HepG2 (cell line): ENCODE measurements around the gene UST. TPM values are rescaled to one million over a fixed set of nuclear protein-coding genes. Genes with fewer than 3 reads are reported as not detected.

Experiments
- ATAC-seq: fragments of 200-7000 bp; cut with Tn5 transposase; 3 replicates; pipeline ENCODE4 v1.9.1; 2020; ENCODE audit warnings: mild to moderate bottlenecking, moderate library complexity
- BruUV-seq: library from RNA; stranded (reverse); fragments of 400-500 nt; replicated peaks from 2 replicates; lab custom pipeline; 2021; lab: Mats Ljungman, UMichigan
- CTCF ChIA-PET: fragments of 300-600 bp; formaldehyde crosslinking; extraction: SDS; loops from one replicate; lab custom pipeline; 2021; ENCODE audit warnings: low total read pairs, inconsistent platforms, low intra/inter-chr PET ratio; lab: Yijun Ruan, JAX
- POLR2A ChIA-PET: fragments of 350-600 bp; sonication (Branson Sonifier 250); formaldehyde crosslinking; loops from one replicate; lab custom pipeline; 2020; ENCODE audit warnings: antibody characterized with exemption, inconsistent platforms; lab: Yijun Ruan, JAX
- DNase-seq: peaks from one replicate; pipeline ENCODE4 v3.0.0-alpha.2; 2015; ENCODE audit warnings: low spot score
- FAIRE-seq: peaks from 3 replicates; lab custom pipeline; 2011; peaks lifted over from hg19 to GRCh38; lab: Jason Lieb, UNC
- H2AFZ ChIP-seq: one replicate; pipeline ENCODE4 v1.6.1; 2011; ENCODE audit warnings: low read length, inconsistent platforms
- H3K27ac ChIP-seq: fragments of 300-600 bp; 3 replicates; pipeline ENCODE4 v1.8.0; 2011; ENCODE audit warnings: mixed run types, mild to moderate bottlenecking, mixed read lengths, low read length, inconsistent platforms; ENCODE audit not compliant: insufficient read depth; ENCODE audit errors: extremely low read length
- H3K27me3 ChIP-seq, 2 experiments: fragments of 200-600 bp in 1 of 2; 2 replicates in 1 of 2; 3 replicates in 1 of 2; pipeline versions ENCODE4 v1.6.0 to v1.8.0; 2011; ENCODE audit warnings: low read length in 2 of 2, mild to moderate bottlenecking in 2 of 2, moderate library complexity in 2 of 2, inconsistent platforms in 1 of 2; ENCODE audit not compliant: insufficient read depth in 2 of 2, control insufficient read depth in 1 of 2
- H3K36me3 ChIP-seq, 2 experiments: fragments of 200-600 bp in 1 of 2; replicated peaks in 1 of 2; 2 replicates in 1 of 2; 3 replicates in 1 of 2; pipeline versions ENCODE4 v1.5.1 to v1.8.0; 2011; ENCODE audit warnings: low read length in 2 of 2, inconsistent platforms in 1 of 2; ENCODE audit not compliant: insufficient read depth in 2 of 2, control insufficient read depth in 1 of 2
- H3K4me1 ChIP-seq: 2 replicates; pipeline ENCODE4 v1.5.1; 2012; ENCODE audit warnings: low read length, inconsistent platforms; ENCODE audit not compliant: insufficient read depth
- H3K4me2 ChIP-seq: 2 replicates; pipeline ENCODE4 v1.6.0; 2011; ENCODE audit warnings: low read depth, low read length, inconsistent platforms
- H3K4me3 ChIP-seq, 3 experiments: fragments of 200-600 bp in 1 of 3; sonication (generic), shearing (Covaris generic) in 1 of 3; replicated peaks in 1 of 3; 2 replicates each; pipeline ENCODE4 v1.5.1; 2011 to 2016; ENCODE audit warnings: low read length in 3 of 3, inconsistent platforms in 2 of 3, low read depth in 2 of 3, mild to moderate bottlenecking in 2 of 3, control low read depth in 1 of 3, mixed read lengths in 1 of 3; ENCODE audit not compliant: insufficient read depth in 1 of 3
- H3K79me2 ChIP-seq: one replicate; pipeline ENCODE4 v1.6.1; 2011; ENCODE audit warnings: low read length, inconsistent platforms; ENCODE audit not compliant: insufficient read depth
- H3K9ac ChIP-seq: 2 replicates; pipeline ENCODE4 v1.6.0; 2011; ENCODE audit warnings: mild to moderate bottlenecking, low read depth, low read length, inconsistent platforms; ENCODE audit not compliant: insufficient read depth
- H3K9me3 ChIP-seq: 2 replicates; pipeline ENCODE4 v1.5.1; 2012; ENCODE audit warnings: mild to moderate bottlenecking, low read length
- H4K20me1 ChIP-seq: 2 replicates; pipeline ENCODE4 v1.6.0; 2011; ENCODE audit warnings: inconsistent platforms, mild to moderate bottlenecking, low read length, moderate library complexity; ENCODE audit not compliant: insufficient read depth
- CHD4 ChIP-seq: fragments of 200-600 bp; sonication (generic); IDR thresholded peaks from 2 replicates; pipeline ENCODE4 v1.7.0; 2017; ENCODE audit warnings: mild to moderate bottlenecking, low read length, borderline replicate concordance
- MBNL3 ChIP-seq: fragments of 250-450 bp; sonication (Bioruptor Pico); conservative IDR thresholded peaks from 2 replicates; pipeline ENCODE4 v1.8.0; 2022; ENCODE audit warnings: mild to moderate bottlenecking, inconsistent platforms
- PAX8 ChIP-seq: sonication (generic); formaldehyde crosslinking; IDR thresholded peaks from 2 replicates; pipeline ENCODE4 v1.8.0; 2022; ENCODE audit warnings: mild to moderate bottlenecking, missing genetic modification reagents, borderline replicate concordance
- SP5 ChIP-seq: IDR thresholded peaks from 2 replicates; pipeline ENCODE4 v1.6.1; 2016; ENCODE audit warnings: low read depth, borderline replicate concordance
- TEAD2 ChIP-seq: sonication (generic); formaldehyde crosslinking; IDR thresholded peaks from 2 replicates; pipeline ENCODE4 v1.9.0; 2021; ENCODE audit warnings: missing genetic modification reagents
- ZNF264 ChIP-seq: sonication (generic); formaldehyde crosslinking; IDR thresholded peaks from 2 replicates; pipeline ENCODE4 v1.4.0; 2020; ENCODE audit warnings: missing genetic modification reagents
- ZNF567 ChIP-seq: sonication (generic); formaldehyde crosslinking; IDR thresholded peaks from 2 replicates; pipeline ENCODE4 v1.8.1; 2023; ENCODE audit warnings: mild to moderate bottlenecking, missing genetic modification reagents, borderline replicate concordance
- ZNF672 ChIP-seq: sonication (generic); formaldehyde crosslinking; IDR thresholded peaks from 2 replicates; pipeline ENCODE4 v1.8.1; 2022; ENCODE audit warnings: missing genetic modification reagents
- ZNF775 ChIP-seq: sonication (generic); formaldehyde crosslinking; IDR thresholded peaks from 2 replicates; pipeline ENCODE4 v1.4.0; 2020; ENCODE audit warnings: missing genetic modification reagents, mild to moderate bottlenecking, moderate library complexity, borderline replicate concordance
- WGBS: methylation state at CpG from one replicate; pipeline ENCODE4 v1.1.6; 2017; ENCODE audit warnings: low lambda C conversion rate; 5-methylcytosine and 5-hydroxymethylcytosine counted together
- in situ Hi-C: cut with HindIII; loops from 2 replicates; pipeline ENCODE4 v1.10.0; 2017; ENCODE audit warnings: low pct_unique_long_range_greater_than_20kb; ENCODE audit not compliant: extremely low pct_ligation_motif_present
- intact Hi-C: fragments of 100-400 bp; cut with micrococcal nuclease; formaldehyde crosslinking; loops from one replicate; pipeline ENCODE4 v1.10.0; 2022; ENCODE audit not compliant: unreplicated experiment
- polyA plus RNA-seq, 8 experiments: library from polyadenylated mRNA; depleted of rRNA in 3 of 8; stranded (reverse) in 7 of 8; unstranded in 1 of 8; fragments of >200 nt; fragmentation: Illumina TruSeq in 4 of 8; extraction: Trizol in 4 of 8; gene quantifications; 2 replicates each; pipeline versions ENCODE4 v1.2.1 to v1.2.3, GENCODE V29; 2011 to 2016; ENCODE audit warnings: low read depth in 4 of 8, missing spikeins in 1 of 8, mixed read lengths in 1 of 8; ENCODE audit not compliant: insufficient read depth in 1 of 8
- total RNA-seq, 5 experiments: library from RNA; depleted of rRNA; stranded (reverse); fragments of >200 nt; fragmentation: Illumina TruSeq; extraction: Trizol; gene quantifications; 2 replicates each; pipeline ENCODE4 v1.2.3, GENCODE V29; 2016; ENCODE audit warnings: low read depth in 1 of 5
- TF ChIP-seq, protein P1 (sequence below): sonication (generic); formaldehyde crosslinking; IDR thresholded peaks from 2 replicates; pipeline ENCODE4 v1.5.1; 2020; ENCODE audit warnings: missing genetic modification reagents, mild to moderate bottlenecking, borderline replicate concordance
- TF ChIP-seq, protein P2 (sequence below): sonication (generic); formaldehyde crosslinking; IDR thresholded peaks from 2 replicates; pipeline ENCODE4 v1.4.0; 2020; ENCODE audit warnings: missing genetic modification reagents
- TF ChIP-seq, protein P3 (sequence below): sonication (generic); formaldehyde crosslinking; IDR thresholded peaks from 2 replicates; pipeline ENCODE4 v1.4.0; 2020; ENCODE audit warnings: mild to moderate bottlenecking, missing genetic modification reagents
- TF ChIP-seq, protein P4 (sequence below): sonication (generic); formaldehyde crosslinking; IDR thresholded peaks from 2 replicates; pipeline ENCODE4 v1.4.0; 2020; ENCODE audit warnings: missing genetic modification reagents
- TF ChIP-seq, protein P5 (sequence below), 2 experiments: sonication (generic) in 1 of 2; formaldehyde crosslinking in 1 of 2; IDR thresholded peaks; 2 replicates each; pipeline versions ENCODE4 v1.4.0 to v1.6.1; 2018 to 2020; ENCODE audit warnings: missing genetic modification reagents in 2 of 2, borderline replicate concordance in 1 of 2, low read depth in 1 of 2, mild to moderate bottlenecking in 1 of 2, missing biosample characterization in 1 of 2

UST gene
- total and polyA plus RNA-seq, 2 of the 13 experiments (the other 11 are each of a cell fraction or from before 2014, with no cell fraction given) = 0.27 TPM; not detected in 1

DNA sequence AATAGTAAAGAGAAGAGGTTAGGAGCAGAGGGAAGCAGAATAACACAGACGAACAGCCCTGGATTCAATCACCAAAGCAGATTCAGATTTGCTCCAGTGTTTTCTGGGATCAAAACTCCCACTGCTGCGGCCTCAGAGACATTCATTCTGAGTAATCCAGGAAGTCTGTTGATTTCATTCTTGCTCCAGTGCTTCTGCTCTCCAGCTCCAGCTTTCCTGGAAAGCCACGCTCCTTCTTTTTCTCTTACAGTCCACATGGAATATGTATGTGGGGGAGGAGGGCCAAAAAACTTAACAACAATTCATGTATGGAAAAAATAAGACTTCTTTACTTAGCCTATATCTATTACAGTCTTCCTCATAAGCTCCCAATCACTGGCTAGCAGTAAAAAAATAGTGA lies 26.4 kb upstream of the UST start:
- FAIRE-seq = no peak
- H3K4me3 ChIP-seq = no peak overlapping the region
- no peak overlapping the region for H3K4me2 ChIP-seq
- no peaks in the 10 kb centered on the region for H3K4me1 ChIP-seq
- in situ Hi-C loops (no loop called here), intact Hi-C loops (no loop called here)
- no peak overlapping the region for H3K27ac ChIP-seq
- no peaks in the 10 kb centered on the region for H3K36me3 ChIP-seq
- no peaks in the 10 kb centered on the region for H4K20me1 ChIP-seq
- no peak for DNase-seq
- peaks cover 0 to 3% of the 10 kb centered on the region in 2 experiments; a peak in 2 of 5 replicates for H3K27me3 ChIP-seq
- BruUV-seq = no TSS peak
- H3K79me2 ChIP-seq = no peaks in the 10 kb centered on the region
- H3K9ac ChIP-seq = no peak overlapping the region
- ChIA-PET CTCF (no interaction called here), POLR2A (no interaction called here)
- WGBS = 2% methylated on average over 3 of the region's 3 CpGs
- no peaks in the 10 kb centered on the region for H3K9me3 ChIP-seq
- no peak for ATAC-seq
- H2AFZ ChIP-seq = no peak overlapping the region
- no peak for TF ChIP-seq ZNF567 (CRISPR knock-in tag)
- no peak for TF ChIP-seq TEAD2 (CRISPR knock-in tag)
- no peak for TF ChIP-seq ZNF775
- no peak for TF ChIP-seq ZNF672 (CRISPR knock-in tag)
- no peak for TF ChIP-seq MBNL3 (CRISPR knock-in tag)
- TF ChIP-seq SP5 = no peak
- TF ChIP-seq, protein P1, sequence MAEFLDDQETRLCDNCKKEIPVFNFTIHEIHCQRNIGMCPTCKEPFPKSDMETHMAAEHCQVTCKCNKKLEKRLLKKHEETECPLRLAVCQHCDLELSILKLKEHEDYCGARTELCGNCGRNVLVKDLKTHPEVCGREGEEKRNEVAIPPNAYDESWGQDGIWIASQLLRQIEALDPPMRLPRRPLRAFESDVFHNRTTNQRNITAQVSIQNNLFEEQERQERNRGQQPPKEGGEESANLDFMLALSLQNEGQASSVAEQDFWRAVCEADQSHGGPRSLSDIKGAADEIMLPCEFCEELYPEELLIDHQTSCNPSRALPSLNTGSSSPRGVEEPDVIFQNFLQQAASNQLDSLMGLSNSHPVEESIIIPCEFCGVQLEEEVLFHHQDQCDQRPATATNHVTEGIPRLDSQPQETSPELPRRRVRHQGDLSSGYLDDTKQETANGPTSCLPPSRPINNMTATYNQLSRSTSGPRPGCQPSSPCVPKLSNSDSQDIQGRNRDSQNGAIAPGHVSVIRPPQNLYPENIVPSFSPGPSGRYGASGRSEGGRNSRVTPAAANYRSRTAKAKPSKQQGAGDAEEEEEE = no peak
- TF ChIP-seq, protein P2, sequence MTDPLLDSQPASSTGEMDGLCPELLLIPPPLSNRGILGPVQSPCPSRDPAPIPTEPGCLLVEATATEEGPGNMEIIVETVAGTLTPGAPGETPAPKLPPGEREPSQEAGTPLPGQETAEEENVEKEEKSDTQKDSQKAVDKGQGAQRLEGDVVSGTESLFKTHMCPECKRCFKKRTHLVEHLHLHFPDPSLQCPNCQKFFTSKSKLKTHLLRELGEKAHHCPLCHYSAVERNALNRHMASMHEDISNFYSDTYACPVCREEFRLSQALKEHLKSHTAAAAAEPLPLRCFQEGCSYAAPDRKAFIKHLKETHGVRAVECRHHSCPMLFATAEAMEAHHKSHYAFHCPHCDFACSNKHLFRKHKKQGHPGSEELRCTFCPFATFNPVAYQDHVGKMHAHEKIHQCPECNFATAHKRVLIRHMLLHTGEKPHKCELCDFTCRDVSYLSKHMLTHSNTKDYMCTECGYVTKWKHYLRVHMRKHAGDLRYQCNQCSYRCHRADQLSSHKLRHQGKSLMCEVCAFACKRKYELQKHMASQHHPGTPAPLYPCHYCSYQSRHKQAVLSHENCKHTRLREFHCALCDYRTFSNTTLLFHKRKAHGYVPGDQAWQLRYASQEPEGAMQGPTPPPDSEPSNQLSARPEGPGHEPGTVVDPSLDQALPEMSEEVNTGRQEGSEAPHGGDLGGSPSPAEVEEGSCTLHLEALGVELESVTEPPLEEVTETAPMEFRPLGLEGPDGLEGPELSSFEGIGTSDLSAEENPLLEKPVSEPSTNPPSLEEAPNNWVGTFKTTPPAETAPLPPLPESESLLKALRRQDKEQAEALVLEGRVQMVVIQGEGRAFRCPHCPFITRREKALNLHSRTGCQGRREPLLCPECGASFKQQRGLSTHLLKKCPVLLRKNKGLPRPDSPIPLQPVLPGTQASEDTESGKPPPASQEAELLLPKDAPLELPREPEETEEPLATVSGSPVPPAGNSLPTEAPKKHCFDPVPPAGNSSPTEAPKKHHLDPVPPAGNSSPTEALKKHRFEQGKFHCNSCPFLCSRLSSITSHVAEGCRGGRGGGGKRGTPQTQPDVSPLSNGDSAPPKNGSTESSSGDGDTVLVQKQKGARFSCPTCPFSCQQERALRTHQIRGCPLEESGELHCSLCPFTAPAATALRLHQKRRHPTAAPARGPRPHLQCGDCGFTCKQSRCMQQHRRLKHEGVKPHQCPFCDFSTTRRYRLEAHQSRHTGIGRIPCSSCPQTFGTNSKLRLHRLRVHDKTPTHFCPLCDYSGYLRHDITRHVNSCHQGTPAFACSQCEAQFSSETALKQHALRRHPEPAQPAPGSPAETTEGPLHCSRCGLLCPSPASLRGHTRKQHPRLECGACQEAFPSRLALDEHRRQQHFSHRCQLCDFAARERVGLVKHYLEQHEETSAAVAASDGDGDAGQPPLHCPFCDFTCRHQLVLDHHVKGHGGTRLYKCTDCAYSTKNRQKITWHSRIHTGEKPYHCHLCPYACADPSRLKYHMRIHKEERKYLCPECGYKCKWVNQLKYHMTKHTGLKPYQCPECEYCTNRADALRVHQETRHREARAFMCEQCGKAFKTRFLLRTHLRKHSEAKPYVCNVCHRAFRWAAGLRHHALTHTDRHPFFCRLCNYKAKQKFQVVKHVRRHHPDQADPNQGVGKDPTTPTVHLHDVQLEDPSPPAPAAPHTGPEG = no peak
- no peak for TF ChIP-seq CHD4
- TF ChIP-seq, protein P3, sequence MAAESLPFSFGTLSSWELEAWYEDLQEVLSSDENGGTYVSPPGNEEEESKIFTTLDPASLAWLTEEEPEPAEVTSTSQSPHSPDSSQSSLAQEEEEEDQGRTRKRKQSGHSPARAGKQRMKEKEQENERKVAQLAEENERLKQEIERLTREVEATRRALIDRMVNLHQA (CRISPR knock-in tag) = no peak
- TF ChIP-seq, protein P4, sequence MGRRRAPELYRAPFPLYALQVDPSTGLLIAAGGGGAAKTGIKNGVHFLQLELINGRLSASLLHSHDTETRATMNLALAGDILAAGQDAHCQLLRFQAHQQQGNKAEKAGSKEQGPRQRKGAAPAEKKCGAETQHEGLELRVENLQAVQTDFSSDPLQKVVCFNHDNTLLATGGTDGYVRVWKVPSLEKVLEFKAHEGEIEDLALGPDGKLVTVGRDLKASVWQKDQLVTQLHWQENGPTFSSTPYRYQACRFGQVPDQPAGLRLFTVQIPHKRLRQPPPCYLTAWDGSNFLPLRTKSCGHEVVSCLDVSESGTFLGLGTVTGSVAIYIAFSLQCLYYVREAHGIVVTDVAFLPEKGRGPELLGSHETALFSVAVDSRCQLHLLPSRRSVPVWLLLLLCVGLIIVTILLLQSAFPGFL = no peak
- TF ChIP-seq PAX8 = no peak
- TF ChIP-seq, protein P5, sequence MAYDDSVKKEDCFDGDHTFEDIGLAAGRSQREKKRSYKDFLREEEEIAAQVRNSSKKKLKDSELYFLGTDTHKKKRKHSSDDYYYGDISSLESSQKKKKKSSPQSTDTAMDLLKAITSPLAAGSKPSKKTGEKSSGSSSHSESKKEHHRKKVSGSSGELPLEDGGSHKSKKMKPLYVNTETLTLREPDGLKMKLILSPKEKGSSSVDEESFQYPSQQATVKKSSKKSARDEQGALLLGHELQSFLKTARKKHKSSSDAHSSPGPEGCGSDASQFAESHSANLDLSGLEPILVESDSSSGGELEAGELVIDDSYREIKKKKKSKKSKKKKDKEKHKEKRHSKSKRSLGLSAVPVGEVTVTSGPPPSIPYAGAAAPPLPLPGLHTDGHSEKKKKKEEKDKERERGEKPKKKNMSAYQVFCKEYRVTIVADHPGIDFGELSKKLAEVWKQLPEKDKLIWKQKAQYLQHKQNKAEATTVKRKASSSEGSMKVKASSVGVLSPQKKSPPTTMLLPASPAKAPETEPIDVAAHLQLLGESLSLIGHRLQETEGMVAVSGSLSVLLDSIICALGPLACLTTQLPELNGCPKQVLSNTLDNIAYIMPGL (CRISPR knock-in tag; IDR thresholded peaks at IDR 0.05; ENCODE audit: borderline replicate concordance in 1 of 2, low read depth in 1 of 2) = no peak
- TF ChIP-seq ZNF264 (CRISPR knock-in tag) = no peak
